ENCODE measurements around the gene MRTFB. TPM values are rescaled to one million over a fixed set of nuclear protein-coding genes. Genes with fewer than 3 reads are reported as not detected.

The MRTFB gene
- total RNA-seq, 1 donor from 2014 or later, result 77.5 TPM

DNA sequence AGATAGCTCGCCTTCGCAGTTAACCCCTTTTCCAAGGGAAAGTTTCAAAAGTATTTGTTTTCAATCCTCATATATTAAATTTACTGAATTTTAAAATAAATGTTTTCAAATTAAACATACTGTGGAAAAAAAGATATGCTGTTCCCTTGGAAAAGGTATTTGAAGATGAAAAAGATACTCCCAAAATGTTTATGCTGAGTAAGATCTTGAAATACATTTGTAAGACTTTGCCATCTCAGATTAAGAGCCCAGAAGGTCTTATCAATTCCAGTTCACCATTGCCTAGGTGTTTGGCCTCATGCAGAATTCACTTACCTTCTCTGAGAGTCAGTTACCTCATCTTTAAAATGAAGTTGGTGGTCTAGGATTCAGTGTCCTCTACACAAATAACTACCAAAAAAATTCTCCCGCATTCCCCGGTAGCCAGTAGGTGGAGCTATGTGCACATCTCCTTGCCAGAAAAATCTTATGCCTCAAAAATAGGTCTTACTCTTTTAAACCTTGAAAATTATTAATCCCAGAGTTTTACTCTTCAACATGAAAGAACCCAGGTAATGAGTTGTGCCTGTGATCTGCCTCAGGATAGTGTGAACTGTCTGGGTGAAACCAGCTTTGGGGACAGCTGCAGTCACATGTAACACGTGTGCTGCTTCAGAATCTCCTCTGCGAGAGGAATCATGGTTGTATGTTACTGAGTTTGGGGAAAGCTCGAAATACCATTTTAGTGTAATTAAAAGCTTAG lies 178.3 kb downstream of the MRTFB start:
- TF ChIP-seq, protein P1, sequence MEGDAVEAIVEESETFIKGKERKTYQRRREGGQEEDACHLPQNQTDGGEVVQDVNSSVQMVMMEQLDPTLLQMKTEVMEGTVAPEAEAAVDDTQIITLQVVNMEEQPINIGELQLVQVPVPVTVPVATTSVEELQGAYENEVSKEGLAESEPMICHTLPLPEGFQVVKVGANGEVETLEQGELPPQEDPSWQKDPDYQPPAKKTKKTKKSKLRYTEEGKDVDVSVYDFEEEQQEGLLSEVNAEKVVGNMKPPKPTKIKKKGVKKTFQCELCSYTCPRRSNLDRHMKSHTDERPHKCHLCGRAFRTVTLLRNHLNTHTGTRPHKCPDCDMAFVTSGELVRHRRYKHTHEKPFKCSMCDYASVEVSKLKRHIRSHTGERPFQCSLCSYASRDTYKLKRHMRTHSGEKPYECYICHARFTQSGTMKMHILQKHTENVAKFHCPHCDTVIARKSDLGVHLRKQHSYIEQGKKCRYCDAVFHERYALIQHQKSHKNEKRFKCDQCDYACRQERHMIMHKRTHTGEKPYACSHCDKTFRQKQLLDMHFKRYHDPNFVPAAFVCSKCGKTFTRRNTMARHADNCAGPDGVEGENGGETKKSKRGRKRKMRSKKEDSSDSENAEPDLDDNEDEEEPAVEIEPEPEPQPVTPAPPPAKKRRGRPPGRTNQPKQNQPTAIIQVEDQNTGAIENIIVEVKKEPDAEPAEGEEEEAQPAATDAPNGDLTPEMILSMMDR (IDR thresholded peaks at IDR 0.05; ENCODE audit: unreplicated experiment), result peak; percentile 68

DNA sequence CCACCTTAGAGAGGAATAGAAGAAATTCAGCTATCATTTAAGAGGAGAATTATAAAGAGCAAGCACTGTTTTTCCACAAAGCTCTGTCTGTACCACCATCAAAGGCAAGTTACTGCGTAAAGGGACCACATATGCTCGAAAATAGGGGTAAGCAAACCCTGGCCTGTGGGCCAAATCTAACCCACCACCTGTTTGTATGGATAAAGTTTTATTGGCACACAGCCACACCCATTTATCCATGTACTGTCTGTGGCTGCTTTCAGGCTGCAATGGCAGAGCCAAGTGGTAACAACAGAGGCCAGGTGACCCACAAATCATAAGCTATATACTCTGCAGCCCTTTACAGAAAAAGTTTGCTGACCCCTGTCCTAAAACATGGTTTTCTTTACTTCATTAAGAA lies 180.3 kb downstream of the MRTFB start:
- Mint-ChIP-seq H3K36me3 (peaks cover 59% of the 10 kb centered on the region), H3K27me3 (ENCODE audit: low read depth) (no peaks in the 10 kb centered on the region), H3K4me1 (no peaks in the 10 kb centered on the region), H3K27ac (no peak overlapping the region), H3K9me3 (no peaks in the 10 kb centered on the region), H3K4me3 (no peak overlapping the region)
- DNase-seq (ENCODE audit: low spot score in 2 of 2, unreplicated experiment in 2 of 2), result no peak
- TF ChIP-seq, protein P1 (IDR thresholded peaks at IDR 0.05; ENCODE audit: unreplicated experiment), result no peak

More for the DNA sequence above, 178.3 kb downstream of the MRTFB start:
- DNase-seq (ENCODE audit: low spot score in 2 of 2, unreplicated experiment in 2 of 2), result peak in 1 of 2 experiments; percentile 55
- Mint-ChIP-seq H3K36me3 (peaks cover 63% of the 10 kb centered on the region), H3K27ac (no peak overlapping the region), H3K4me3 (no peak overlapping the region), H3K27me3 (ENCODE audit: low read depth) (no peaks in the 10 kb centered on the region), H3K9me3 (no peaks in the 10 kb centered on the region), H3K4me1 (peaks cover 4% of the 10 kb centered on the region)

DNA sequence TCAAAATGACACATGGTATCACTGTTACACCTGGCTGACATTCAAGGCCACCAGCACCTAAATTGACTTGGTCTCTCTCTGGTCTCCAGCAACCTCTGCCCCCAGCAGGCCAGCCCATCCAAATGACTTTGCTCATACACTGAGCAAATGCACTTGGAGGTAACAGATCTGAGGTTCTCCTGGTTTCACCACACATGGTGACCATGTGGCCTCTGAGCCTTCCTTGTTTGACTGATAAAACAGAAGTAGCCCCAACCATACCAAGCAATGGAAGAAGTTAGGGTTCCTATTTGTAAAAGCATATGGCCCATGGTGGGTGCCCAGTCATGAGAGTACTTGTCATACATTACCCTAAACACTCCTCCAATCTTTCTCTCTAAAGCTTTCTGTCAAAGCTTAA lies 181.7 kb downstream of the MRTFB start:
- TF ChIP-seq, protein P1 (IDR thresholded peaks at IDR 0.05; ENCODE audit: unreplicated experiment), result no peak
- no peak for DNase-seq (ENCODE audit: low spot score in 2 of 2, unreplicated experiment in 2 of 2)
- Mint-ChIP-seq H3K36me3 (peaks cover 61% of the 10 kb centered on the region), H3K4me1 (no peaks in the 10 kb centered on the region), H3K27me3 (ENCODE audit: low read depth) (no peaks in the 10 kb centered on the region), H3K9me3 (no peaks in the 10 kb centered on the region), H3K27ac (no peak overlapping the region), H3K4me3 (no peak overlapping the region)

DNA sequence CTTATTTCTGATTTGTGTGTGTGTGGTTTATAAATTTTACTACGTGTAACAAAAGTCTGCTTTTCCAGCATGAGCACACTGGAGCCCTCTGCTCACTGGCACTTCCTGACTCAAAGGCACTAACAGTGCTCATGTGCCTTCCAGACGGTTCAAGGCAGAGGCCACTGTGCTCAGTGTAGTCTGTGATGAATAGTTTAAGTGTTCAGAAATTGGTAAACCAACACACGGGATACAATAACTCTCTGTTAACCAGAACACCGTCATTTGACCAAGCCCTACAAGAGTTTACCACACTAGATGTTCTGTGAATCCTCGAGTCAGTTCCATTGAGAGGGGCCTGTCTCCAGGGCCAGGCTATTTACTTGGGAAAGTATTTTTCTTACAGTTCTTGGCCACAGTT lies 191.9 kb downstream of the MRTFB start:
- Mint-ChIP-seq H3K9me3 (no peaks in the 10 kb centered on the region), H3K27me3 (ENCODE audit: low read depth) (no peaks in the 10 kb centered on the region), H3K4me3 (no peak overlapping the region), H3K36me3 (peaks cover 44% of the 10 kb centered on the region), H3K4me1 (no peaks in the 10 kb centered on the region), H3K27ac (no peak overlapping the region)
- DNase-seq (ENCODE audit: low spot score in 2 of 2, unreplicated experiment in 2 of 2), result no peak
- TF ChIP-seq, protein P1 (IDR thresholded peaks at IDR 0.05; ENCODE audit: unreplicated experiment), result no peak

DNA sequence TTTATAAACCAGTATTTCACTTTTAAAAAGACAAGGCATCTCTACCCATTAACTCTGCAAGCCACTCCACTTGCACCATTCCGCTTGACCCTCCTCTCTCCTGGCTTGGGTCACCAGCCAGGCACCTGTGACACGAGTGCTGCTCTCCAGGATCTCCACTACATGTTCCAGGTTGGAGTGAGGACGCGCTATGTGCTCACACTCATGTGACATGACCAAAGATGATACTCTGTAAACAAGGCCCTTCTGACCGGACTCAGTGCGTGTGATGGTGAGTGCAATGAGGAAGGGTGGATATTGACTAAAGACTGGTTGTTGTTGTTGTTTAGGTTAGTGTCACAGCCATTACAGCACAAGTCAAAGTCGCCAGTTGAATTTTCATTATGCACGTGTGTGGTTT lies 192.7 kb downstream of the MRTFB start:
- H3K27ac Mint-ChIP-seq, result no peak overlapping the region
- no peaks in the 10 kb centered on the region for H3K4me1 Mint-ChIP-seq
- TF ChIP-seq, protein P1 (IDR thresholded peaks at IDR 0.05; ENCODE audit: unreplicated experiment), result no peak
- H3K27me3 Mint-ChIP-seq (ENCODE audit: low read depth), result no peaks in the 10 kb centered on the region
- no peaks in the 10 kb centered on the region for H3K9me3 Mint-ChIP-seq
- H3K36me3 Mint-ChIP-seq, result peaks cover 45% of the 10 kb centered on the region
- no peak overlapping the region for H3K4me3 Mint-ChIP-seq
- DNase-seq (ENCODE audit: low spot score in 2 of 2, unreplicated experiment in 2 of 2), result no peak
